T-helper 9 cell (primary cell): ENCODE results near the gene HSD17B14.

Experiments used
- DNase-seq: peaks from one replicate; pipeline ENCODE4 v3.0.0-alpha.2; 2020

Gene HSD17B14

DNA sequence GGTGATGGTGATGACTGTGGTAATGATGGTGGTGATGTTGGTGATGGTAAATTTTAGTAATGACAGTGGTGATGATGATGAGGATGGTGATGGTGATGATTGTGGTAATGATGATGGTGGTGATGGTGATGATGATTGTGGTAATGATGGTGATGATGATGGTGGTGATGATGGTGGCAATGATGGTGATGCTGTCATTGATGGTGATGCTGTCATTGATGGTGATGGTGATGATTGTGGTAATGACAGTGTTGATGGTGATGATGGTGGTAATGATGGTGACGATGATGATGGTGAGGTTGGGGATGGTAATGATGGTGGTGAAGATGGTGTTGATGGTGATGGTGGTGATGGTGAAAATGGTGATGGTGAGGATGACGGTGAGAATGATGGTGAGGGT, 13.8 kb downstream of the HSD17B14 start:
- DNase-seq: no peak

DNA sequence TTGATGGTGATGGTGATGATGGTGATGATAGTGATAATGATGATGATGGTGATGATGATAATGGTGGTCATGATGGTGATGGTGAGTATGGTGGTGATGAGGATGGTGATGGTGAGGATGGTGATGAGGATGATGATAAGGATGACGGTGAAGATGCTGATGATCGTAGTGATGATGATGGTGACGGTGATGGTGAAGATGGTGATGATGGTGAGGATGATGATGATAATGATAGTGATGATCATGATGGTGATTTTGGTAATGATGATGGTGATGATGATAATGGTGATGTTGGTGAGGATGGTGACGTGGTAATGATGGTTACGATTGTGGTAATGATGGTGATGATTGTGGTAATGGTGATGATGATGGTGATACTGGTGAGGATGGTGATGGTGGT, 14.7 kb downstream of the HSD17B14 start:
- no peak for DNase-seq

DNA sequence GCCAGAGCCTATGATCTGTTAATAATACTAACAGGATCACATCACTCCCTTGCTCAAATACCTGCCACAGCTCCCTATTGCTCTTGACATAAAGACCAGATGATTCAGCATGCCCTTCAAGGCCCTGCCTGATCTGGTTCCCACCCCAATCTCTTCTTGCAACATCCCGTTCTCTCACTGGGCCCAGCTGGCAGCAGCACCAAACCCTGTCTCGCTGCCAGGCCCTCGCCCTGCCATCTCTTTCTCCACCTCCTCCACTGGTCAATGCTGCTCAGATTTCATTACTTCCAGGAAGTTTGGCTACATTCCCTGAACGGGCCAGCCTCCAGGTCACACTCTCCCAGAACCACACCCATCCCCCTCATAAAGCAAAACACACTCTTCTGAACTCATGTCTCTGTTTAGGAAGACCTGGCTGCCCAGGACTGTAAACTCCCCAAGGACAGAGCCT, 16.9 kb downstream of the HSD17B14 start:
- no peak for DNase-seq

DNA sequence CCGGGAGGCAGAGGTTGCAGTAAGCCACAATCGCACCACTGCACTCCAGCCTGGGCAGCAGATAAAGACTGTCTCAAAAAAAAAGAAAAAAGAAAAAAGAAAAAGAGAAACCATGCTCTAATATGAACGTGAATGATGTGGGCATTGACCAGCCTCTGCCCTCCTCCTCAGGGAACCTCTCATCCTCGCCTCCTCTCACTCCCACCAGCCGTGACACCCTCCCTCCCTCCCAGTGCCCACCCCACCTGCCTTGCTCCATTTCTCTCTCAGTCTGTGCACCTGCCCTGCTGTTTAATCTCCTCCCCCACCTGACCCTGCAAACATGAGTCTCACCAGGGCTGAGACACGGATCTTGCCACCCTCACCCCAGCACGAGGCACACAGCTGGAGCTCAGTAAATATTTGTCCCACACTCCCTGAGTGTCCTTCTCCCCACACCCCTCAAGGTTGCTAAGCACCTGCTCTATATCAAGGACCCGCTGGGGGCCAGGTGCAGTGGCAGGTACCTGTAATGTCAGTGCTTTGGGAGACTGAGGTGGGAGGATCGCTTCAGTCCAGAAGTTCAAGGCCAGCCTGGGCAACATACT, 18.0 kb downstream of the HSD17B14 start:
- no peak for DNase-seq

DNA sequence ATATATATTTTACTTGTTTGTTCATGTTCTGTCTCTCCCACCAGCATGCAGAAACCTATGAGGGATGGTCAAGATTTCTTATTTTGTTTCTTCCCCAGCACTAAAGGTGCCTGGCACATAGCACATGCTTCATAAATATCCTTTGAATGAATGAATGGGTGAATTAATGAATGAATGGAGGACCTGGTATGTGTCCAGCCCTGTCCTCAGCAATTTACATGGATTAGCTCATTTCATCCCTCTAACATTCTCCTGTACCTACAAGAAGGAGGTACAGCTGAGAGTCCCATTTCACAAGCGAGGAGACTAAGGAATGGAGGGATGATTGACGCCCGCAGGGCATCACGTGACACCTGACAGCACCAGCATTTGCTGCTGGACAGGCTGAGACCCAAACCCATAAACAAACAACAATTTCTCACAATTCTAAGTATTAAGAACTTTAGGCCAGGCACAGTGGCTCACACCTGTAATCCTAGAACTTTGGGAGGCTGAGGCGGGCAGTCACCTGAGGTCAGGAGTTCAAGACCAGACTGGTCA, 18.6 kb downstream of the HSD17B14 start:
- DNase-seq: no peak

DNA sequence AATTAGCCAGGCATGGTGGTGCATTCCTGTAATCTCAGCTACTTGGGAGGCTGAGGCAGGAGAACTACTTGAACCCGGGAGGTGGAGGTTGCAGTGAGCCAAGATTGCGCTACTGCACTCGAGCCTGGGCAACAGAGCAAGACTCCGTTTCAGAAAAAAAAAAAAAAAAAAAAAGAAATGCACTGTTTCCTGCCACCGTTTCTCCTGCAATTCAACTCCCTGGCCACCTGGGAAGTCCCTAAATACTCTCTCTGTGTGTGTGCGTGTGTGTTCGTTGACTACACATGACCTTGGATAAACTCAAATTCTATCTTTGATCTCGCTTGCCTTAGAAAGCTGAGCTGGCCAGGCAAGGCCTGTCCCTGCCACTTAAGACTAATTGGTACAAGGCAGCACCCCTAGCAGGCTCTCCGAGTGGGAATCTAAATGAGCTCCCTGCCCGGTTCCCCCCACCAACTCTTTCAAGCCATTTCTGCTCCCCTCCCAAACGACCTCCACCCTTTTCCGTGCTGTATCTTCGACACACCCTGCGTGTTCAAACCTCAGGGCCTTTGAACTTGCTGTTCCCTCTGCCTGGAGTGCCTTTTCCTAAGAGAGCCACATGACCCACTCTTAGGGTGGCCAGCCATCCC, 20.3 kb downstream of the HSD17B14 start:
- DNase-seq: no peak

DNA sequence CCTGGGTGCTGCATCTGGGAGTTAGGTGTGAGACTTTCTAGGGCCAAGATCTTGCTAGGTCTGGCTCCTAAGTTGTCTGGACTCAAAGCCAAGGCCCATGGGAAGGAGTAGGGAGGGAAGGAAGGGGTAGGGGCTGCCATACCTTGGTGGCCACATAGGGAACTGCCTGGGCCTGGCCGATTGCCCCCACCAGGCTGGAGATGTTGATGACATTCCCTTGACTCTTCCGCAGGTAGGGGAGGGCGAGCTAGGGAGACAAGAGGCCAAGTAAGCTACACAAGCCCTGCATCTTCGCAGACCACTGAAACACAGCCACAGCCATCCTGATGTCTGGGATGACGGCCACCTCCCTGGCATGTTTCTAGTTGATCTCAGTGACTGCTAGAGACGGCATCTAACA, 21.4 kb downstream of the HSD17B14 start:
- DNase-seq: no peak

DNA sequence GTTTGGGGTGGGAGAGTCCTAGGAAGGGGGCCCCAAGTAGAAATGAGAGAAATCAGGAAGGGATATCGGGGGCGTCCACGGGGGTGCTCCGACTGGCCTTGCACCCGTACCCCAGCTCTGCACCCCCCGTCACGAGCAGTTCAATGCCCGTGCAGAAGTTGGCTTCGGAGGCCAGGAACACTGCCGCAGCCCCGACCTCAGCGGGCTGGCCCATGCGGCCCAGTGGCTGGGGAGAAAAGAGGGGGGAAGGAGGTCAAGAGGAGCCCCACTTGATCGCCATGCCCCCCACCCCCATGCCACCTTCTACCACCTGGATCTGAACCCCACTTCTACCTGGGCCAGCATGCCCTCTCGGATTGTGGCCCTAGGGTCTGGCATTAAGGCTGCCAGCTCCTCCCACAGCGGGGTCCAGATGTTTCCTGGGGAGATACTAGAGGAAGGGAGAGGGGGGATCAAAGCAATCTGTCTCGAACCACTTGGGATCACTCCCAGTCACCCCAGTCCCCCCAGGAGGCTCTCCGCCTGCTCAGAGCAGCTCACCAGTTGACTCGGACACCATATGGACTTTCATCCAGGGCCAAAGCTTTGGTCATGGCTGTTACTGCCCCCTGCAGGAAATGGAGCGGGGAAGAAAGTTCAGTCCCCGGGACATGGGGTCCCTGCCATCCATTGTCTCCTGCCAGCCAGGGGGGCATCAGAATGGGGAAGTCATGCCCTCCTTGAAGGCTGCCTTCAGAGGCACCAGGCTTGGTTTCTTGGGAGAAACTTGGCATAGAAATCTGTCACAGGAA, 23.0 kb downstream of the HSD17B14 start:
- no peak for DNase-seq

DNA sequence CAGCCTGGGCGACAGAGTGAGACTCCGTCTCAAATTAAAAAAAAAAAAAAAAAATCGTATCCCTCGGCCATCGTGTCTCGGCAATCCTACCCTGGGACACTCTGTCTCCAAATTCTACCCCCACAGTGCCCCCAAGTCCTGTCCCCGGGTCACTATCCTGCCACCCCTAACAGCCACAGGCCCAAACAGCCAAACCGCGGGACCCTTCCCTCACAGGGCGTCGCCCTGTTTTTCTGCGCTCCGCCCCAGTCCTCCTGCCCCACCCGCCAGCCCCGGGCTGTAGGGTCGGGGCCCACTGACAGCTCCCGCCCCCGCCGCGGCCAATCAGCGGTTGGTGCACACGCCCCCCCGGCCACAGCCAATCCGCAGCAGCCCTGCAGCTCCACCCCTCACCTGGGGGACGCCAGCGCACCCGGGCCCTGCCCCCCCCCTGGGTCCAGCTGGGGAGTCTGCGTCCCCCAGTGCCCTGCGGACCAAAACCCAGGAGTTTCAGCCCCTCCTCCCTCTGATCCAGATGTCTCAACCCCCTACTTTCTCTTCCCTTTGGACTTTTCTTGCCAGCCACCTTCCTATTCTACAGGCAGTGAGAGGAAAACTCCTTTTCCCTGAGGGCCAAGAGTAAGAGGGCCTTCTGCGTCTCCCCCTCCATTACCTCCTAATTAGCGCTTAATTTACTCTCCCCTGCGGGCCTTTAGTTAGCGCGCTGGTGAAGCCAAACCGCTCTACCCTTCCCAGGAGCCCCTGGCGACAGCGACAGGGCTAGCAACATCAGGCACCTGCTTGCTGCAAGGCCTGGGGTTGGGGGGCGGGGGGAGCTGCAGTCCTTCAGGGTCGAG, 24.0 kb downstream of the HSD17B14 start:
- peak; percentile 25 for DNase-seq

DNA sequence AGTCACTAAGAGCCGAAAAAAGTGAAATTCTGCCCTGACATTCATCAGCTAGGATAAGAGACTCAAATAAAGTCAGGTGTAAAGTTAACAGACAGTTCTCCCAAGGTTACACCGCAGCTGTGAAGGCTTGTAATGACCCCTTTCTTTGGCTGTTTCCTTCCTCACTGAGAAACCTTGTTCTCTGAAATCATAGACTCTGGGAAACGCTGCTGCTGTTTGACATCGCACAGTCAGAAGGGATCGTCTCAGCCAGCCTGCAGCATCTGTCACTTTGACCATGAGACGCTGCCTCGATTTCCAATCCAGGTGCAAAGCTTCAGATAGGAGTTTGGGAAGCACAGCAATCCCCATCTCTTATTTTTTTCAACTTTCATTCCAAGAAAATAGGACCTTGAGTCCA, 26.1 kb downstream of the HSD17B14 start:
- no peak for DNase-seq

DNA sequence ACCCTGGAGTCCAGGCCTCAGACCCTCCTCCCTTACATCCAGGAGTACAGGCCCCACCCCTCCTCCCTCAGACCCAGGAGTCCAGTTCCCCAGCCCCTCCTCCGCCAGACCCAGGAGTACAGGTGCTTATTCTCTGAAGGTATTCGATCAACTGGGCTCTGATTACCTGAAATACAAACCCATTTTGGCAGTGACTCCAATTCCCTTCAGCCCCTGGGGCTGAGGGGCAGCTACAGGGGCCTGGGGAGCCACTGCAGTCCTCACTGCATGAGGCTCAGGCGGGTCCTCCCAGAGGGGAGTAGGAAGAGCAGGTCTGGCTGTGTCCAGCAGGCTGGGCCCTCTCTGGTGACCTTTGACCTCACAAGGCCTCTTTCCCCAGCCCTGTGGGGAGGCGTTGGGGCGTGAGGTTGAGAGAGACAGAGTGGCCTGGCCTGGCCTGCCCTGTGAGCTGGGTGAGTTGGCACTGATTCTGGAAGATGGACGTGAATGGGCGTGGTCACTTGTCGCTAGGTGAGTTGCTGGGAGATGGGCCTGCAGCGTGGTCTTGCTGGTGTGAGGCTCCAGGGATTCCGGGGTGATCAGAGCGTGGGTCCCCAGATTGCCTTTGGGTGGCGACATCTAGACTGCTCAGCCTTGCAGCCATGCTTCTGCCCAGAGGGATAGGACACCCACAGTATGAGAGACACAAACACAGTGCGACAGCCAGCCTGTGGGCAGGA, 28.5 kb downstream of the HSD17B14 start:
- no peak for DNase-seq

DNA sequence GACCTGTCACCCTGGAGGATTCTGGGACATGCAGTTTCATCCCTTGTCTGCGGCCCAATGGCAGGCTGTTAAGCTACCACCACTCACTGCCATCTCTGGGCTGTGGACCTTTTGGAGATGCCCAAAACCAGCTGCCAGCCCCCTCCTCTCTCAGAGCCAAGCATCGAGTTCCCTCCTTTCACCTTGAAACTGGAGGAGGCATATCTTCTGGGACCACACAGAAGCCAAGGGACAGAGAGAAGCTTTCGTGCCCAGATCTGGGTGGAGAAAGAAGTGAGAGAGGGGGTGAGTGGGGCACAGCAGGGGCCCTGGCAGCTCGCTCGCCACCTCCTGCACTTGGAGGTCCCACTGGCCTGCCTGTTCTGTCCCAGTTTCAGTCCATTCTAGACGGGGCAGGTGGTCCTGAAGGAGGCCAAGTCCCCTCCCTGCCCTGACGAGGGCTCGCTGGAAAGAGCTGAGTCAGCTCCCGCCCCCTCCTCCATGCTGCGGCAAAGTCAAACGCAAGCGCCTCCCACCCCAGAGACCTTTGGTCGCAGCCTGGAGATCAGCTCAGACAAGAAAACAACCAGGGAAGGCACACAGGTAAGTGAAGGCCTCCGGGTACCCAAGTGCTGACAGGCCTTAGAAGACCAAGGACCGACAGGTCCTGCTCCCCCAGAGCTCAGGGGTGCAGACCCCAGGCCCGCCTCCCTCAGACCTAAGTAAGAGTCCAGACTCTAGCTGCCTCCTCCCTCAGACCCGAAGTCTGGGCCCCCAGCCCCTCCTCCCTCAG, 29.3 kb downstream of the HSD17B14 start:
- no peak for DNase-seq

DNA sequence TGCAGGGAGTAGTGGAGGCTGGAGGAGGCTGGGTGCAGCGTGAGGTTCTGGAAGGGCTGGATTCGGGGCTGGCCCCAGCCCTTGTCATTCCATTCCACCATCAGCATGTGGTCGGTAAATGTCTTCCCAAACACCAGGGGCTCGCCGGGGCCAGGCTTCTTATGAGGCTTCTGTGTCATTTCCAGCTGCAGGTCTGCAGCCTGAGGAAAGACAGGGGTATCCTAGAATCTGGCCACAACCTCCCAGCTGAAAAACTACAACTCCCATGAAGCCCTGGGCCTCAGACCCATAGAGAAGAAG, 29.8 kb downstream of the HSD17B14 start:
- peak; percentile 27 for DNase-seq

DNA sequence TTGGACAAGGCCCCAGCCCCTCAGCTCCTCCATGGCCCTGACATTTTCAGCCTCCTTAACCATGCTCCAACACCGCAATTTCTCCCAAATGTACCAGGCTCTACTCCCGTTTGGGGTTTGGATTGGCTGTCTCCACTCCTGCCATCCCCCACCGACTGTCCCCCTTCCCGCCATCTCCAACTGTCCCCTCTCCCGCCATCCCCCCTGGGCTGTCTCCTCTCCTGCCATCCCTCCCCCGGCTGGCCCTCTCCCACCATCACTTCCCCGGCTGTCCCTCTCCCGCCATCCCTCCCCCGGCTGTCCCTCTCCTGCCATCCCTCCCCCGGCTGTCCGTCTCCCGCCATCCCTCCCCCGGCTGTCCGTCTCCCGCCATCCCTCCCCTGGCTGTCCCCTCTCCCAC, 30.8 kb downstream of the HSD17B14 start:
- no peak for DNase-seq

DNA sequence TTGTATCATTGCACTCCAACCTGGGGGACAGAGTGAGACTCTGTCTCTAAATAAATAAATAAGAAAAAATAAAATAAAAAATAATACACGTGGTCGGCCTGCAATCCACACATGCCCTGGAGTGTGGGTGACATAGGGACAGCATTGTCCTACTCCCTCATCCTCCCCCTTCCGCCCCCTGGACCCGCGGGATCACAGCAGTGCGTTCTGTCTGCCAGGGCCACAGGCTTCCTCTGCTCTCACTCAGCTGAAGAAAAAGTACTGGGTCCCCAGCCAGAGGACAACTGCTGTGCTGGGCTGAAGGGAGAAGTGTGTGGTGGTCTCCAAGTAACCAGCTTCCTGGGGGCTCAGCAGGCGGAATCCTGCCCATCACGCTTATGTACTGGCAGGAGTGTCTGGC, 31.8 kb downstream of the HSD17B14 start:
- no peak for DNase-seq

DNA sequence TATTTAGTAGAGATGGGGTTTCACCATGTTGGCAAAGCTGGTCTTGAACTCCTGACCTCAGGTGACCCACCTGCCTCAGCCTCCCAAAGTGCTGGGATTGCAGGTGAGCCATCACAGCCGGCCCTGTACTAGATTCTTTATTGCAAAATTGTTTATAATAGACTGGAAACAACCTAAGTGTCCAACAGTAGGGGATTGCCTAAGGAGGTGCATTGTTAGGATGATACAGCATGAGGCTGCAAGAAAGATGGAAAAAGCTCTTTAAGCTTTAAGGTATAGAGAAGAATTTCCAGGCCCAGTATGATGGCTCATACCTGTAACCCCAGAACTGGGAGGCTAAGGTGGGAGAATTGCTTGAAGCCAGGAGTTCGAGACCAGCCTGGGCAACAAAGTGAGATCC, 33.7 kb downstream of the HSD17B14 start:
- DNase-seq: no peak

DNA sequence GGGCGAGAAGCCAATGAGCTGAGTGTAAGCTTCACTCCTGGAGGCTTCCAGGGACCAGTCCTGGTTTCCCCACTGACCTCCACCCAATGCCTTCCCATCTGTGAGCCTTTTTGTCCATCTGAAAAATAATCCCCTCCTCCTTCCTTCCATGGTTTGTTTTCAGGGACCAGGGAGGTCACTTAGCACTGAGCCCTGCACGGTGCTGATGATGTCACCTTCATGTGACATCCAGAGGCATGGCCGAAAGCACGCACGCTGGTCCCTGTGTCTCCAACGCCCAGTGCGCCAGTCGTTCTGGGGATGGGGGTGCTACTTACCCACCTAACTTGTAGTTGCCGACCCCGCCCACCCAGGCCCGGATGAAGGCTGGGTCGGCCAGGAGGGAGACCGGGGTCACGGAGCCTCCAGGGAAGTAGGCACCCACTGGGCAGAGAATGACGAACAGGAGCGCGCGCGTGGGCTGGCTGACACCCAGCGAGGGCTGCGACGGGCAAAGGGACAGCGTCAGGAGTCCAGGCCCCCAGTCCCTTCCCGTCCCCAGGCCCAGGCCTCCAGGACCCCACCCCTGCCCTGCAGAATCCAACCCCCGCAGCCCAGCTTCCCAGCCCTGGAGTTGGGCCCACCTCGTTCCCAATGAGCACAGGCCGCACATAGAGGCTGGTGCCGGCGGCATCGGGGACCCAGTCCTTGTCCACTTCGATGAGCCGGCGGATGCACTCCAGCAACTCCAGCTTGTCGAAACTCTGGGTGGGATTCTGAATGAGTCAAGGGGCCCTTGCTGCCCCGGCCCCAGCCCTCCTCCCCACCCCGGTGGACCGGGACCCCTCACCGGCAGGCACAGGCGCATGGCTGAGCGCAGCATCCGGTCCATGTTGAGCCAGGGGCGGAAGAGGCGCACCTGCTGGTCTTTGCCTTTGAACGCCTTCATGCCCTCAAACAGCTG, 36.7 kb downstream of the HSD17B14 start:
- DNase-seq: no peak

DNA sequence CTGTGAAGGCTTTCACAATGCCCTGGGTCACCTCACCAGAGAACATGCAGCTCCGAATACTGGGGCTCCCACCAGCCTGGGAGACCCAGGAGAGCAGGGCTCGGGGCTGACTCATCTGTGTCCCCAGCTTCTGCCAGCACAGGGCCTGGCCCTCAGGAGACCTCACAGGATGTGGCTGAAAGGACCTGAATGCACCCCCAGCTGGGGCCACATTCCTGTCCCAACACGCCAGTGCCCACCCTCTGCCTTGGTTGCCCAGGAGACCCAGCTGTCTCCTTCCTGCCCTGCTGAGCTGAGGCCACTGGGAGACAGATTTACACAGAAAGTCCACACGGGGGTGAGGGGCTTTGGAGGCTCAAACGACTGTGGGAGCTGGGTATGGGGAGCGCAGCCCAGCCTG, 37.4 kb downstream of the HSD17B14 start:
- no peak for DNase-seq

DNA sequence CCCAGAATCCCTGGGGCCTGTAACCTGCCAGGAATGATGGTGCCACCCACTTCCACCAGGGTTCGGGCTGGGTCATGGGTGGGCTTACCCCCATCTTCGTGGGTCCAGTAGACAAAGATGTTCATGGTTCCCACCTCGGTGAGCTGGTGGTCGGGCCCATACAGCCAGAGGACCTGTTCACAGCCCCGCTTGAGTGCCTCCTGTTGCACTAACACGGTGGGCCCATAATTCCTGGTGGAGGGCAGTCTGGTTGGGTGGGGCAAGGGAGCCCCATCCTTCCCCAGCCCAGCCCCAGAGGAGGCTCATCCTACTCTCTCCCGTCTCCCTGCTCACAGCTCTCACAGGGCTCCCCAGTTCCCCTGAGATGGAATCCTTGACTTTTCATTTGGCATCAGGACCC, 39.2 kb downstream of the HSD17B14 start:
- no peak for DNase-seq

DNA sequence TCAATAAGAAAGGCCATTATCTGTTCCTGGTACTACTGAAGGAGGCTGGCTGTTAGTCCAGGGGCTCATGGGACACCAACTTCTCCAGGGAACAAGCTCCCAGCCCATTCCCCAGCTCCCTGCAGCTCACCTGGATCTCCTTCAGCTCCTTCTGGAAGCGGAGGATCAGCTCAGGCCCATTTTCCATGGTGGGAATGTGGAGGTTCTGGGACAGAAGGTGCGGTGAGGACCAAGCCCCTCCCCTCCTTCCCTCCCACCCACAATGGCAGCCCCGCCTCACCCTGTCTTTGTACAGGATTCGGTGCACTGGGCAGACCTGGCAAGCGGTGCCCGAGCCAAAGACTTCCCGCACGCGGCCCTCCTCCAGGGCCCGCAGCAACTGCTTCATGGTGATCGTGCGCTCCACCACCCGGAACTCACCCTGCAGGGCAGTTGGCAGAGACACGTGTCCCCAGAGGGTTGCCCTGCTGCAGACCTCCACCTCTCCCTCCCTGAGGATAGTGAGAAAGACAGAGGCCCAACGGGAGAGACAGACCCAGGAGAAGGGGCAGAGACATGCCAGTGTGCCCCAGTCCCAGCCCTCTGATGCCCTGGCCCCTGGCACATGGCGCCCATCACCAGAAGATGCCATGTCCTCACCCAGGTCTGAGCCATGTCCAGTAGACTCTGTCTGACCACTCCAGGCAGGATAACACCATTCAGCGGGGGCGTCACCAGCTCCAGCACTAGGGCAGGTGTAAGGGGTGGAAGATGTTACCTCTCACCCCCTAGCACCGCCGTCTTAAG, 39.8 kb downstream of the HSD17B14 start:
- DNase-seq: no peak
